PC-3 (cell line): ENCODE results near the gene SMU1. TPM values are rescaled to one million over a fixed set of nuclear protein-coding genes. Genes with fewer than 3 reads are reported as not detected.
"Not testable (repeated sequence)": the region's sequence is repeated elsewhere in the genome, so short reads cannot be mapped to it uniquely, and the experiment has no call there.

Source experiments
- ATAC-seq: fragments of 200-7000 bp; cut with Tn5 transposase; 2 replicates; pipeline ENCODE4 v1.9.1; 2020; ENCODE audit warnings: mild to moderate bottlenecking, moderate library complexity
- BruUV-seq: library from RNA; stranded (reverse); fragments of 400-500 nt; replicated peaks from 2 replicates; lab custom pipeline; 2021; lab: Mats Ljungman, UMichigan
- CTCF ChIA-PET: fragments of 300-600 bp; sonication (Branson Sonifier 250); formaldehyde crosslinking; loops from one replicate; lab custom pipeline; 2022; ENCODE audit warnings: antibody characterized with exemption; lab: Charles Lee
- POLR2A ChIA-PET: fragments of 300-600 bp; sonication (Branson Sonifier 250); formaldehyde crosslinking; loops from one replicate; lab custom pipeline; 2022; ENCODE audit warnings: antibody characterized with exemption; ENCODE audit not compliant: unreplicated experiment; lab: Charles Lee
- DNase-seq: peaks from one replicate; pipeline ENCODE4 v3.0.0-alpha.2; 2015
- H2AFZ ChIP-seq: fragments of 300-600 bp; sonication (generic); 2 replicates; pipeline ENCODE4 v1.6.0; 2016; ENCODE audit warnings: antibody characterized with exemption, low read length
- H3F3A ChIP-seq: fragments of 300-600 bp; sonication (generic); one replicate; pipeline ENCODE4 v1.6.0; 2017; ENCODE audit warnings: antibody characterized with exemption, low read length, control low read depth, mild to moderate bottlenecking; ENCODE audit not compliant: unreplicated experiment
- H3K27ac ChIP-seq: fragments of 300-600 bp; sonication (generic); 2 replicates; pipeline ENCODE4 v1.5.1; 2016; ENCODE audit warnings: mild to moderate bottlenecking, low read length
- H3K27me3 ChIP-seq: fragments of 300-600 bp; sonication (generic); 2 replicates; pipeline ENCODE4 v1.6.1; 2016; ENCODE audit warnings: low read length, mixed read lengths
- H3K36me3 ChIP-seq: fragments of 300-600 bp; sonication (generic); 2 replicates; pipeline ENCODE4 v1.6.1; 2016; ENCODE audit warnings: low read depth, mixed run types, low read length, mixed read lengths
- H3K4me1 ChIP-seq: fragments of 300-600 bp; sonication (generic); 2 replicates; pipeline ENCODE4 v1.5.1; 2016; ENCODE audit warnings: low read length; ENCODE audit not compliant: insufficient read depth
- H3K4me2 ChIP-seq: fragments of 300-600 bp; sonication (generic); 2 replicates; pipeline ENCODE4 v1.6.0; 2016; ENCODE audit warnings: low read length
- H3K4me3 ChIP-seq: fragments of 300-600 bp; sonication (generic); 2 replicates; pipeline ENCODE4 v1.5.1; 2016; ENCODE audit warnings: mild to moderate bottlenecking, low read length, mixed read lengths
- H3K79me2 ChIP-seq: fragments of 300-600 bp; sonication (generic); 2 replicates; pipeline ENCODE4 v1.6.1; 2017; ENCODE audit warnings: low read length, mixed read lengths
- H3K9ac ChIP-seq: fragments of 300-600 bp; sonication (generic); 2 replicates; pipeline ENCODE4 v1.6.0; 2016; ENCODE audit warnings: mild to moderate bottlenecking, low read length
- H3K9me2 ChIP-seq: fragments of 300-600 bp; sonication (generic); replicated peaks from 2 replicates; pipeline ENCODE4 v1.6.1; 2016; ENCODE audit warnings: mixed run types, low read length, mixed read lengths
- H3K9me3 ChIP-seq: fragments of 300-600 bp; sonication (generic); 2 replicates; pipeline ENCODE4 v1.6.1; 2016; ENCODE audit warnings: low read length, mixed read lengths
- H4K20me1 ChIP-seq: fragments of 300-600 bp; sonication (generic); 2 replicates; pipeline ENCODE4 v1.6.1; 2016; ENCODE audit warnings: low read length, mixed read lengths
- EZH2 ChIP-seq: fragments of 300-600 bp; sonication (generic); IDR thresholded peaks from one replicate; pipeline ENCODE4 v1.6.1; 2017; ENCODE audit warnings: antibody characterized with exemption, mild to moderate bottlenecking, low read length; ENCODE audit not compliant: unreplicated experiment
- EZH2phosphoT487 ChIP-seq: fragments of 300-600 bp; sonication (generic); IDR thresholded peaks from 2 replicates; pipeline ENCODE4 v1.6.1; 2018; ENCODE audit warnings: mild to moderate bottlenecking, antibody characterized with exemption, low read length, borderline replicate concordance
- intact Hi-C: fragments of 100-400 bp; cut with micrococcal nuclease; formaldehyde crosslinking; loops from 2 replicates; pipeline ENCODE4 v1.9.0; 2023
- total RNA-seq: library from RNA; depleted of rRNA; stranded (reverse); fragments of >200 nt; gene quantifications from 2 replicates; pipeline ENCODE4 v1.2.3, GENCODE V29; 2014
- TF ChIP-seq, protein P1 (sequence below): fragments of 300-600 bp; sonication (generic); conservative IDR thresholded peaks from 2 replicates; pipeline ENCODE4 v1.5.1; 2017; ENCODE audit warnings: antibody characterized with exemption, low read depth, mild to moderate bottlenecking, low read length

The SMU1 gene
- total RNA-seq, 1 experiment from 2014 or later: 17.6 TPM

GRCh38 chr9:33007755-33008154 is 68.7 kb downstream of the SMU1 start:
- Histone ChIP-seq H2AFZ (no peak overlapping the region), H3K4me3 (no peak overlapping the region), H3K36me3 (no peaks in the 10 kb centered on the region), H3K27me3 (no peaks in the 10 kb centered on the region), H3K79me2 (no peaks in the 10 kb centered on the region), H3K4me1 (no peaks in the 10 kb centered on the region), H4K20me1 (no peaks in the 10 kb centered on the region), H3K9me3 (no peaks in the 10 kb centered on the region), H3K9me2 (no peaks in the 10 kb centered on the region), H3F3A (no peaks in the 10 kb centered on the region), H3K9ac (no peak overlapping the region), H3K4me2 (no peak overlapping the region), H3K27ac (no peak overlapping the region)
- no TSS peak for BruUV-seq
- ChIA-PET POLR2A (no interaction called here), CTCF (no interaction called here)
- intact Hi-C loops: no loop called here
- no peak for ATAC-seq
- no peak for DNase-seq
- TF ChIP-seq EZH2phosphoT487 (no peak), EZH2 (no peak)
- TF ChIP-seq, protein P1, sequence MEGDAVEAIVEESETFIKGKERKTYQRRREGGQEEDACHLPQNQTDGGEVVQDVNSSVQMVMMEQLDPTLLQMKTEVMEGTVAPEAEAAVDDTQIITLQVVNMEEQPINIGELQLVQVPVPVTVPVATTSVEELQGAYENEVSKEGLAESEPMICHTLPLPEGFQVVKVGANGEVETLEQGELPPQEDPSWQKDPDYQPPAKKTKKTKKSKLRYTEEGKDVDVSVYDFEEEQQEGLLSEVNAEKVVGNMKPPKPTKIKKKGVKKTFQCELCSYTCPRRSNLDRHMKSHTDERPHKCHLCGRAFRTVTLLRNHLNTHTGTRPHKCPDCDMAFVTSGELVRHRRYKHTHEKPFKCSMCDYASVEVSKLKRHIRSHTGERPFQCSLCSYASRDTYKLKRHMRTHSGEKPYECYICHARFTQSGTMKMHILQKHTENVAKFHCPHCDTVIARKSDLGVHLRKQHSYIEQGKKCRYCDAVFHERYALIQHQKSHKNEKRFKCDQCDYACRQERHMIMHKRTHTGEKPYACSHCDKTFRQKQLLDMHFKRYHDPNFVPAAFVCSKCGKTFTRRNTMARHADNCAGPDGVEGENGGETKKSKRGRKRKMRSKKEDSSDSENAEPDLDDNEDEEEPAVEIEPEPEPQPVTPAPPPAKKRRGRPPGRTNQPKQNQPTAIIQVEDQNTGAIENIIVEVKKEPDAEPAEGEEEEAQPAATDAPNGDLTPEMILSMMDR: no peak

GRCh38 chr9:33005335-33005734 is 71.1 kb downstream of the SMU1 start:
- BruUV-seq, H3K4me1 ChIP-seq, H3K27me3 ChIP-seq, H3K27ac ChIP-seq, H3K4me2 ChIP-seq, H3K79me2 ChIP-seq, DNase-seq, H3K4me3 ChIP-seq, H3K9ac ChIP-seq, POLR2A ChIA-PET, H3K9me3 ChIP-seq, ATAC-seq, CTCF ChIA-PET, H3K9me2 ChIP-seq, H3F3A ChIP-seq, H3K36me3 ChIP-seq, H4K20me1 ChIP-seq, H2AFZ ChIP-seq, intact Hi-C loops: not testable (repeated sequence)

DNA sequence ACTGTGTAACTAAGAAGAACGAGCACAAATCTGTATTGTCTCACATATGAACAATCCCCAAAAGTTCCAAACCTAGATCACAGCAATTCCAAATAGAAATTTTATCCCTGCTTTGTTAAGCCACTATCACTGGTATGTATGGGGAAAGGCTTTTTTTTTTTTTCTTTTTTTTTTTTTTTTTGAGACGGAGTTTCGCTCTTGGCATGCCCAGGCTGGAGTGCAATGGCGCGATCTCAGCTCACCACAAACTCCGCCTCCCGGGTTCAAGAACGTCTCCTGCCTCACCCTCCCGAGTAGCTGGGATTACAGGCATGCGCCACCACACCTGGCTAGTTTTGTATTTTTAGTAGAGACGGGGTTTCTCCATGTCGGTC is 75.8 kb downstream of the SMU1 start:
- H3K79me2 ChIP-seq: peaks cover 44% of the 10 kb centered on the region
- H3F3A ChIP-seq, H3K9me3 ChIP-seq, H3K9me2 ChIP-seq, ATAC-seq, CTCF ChIA-PET, POLR2A ChIA-PET, H3K4me1 ChIP-seq, H3K27me3 ChIP-seq, intact Hi-C loops, BruUV-seq, H4K20me1 ChIP-seq, H3K36me3 ChIP-seq, DNase-seq: not testable (repeated sequence)
- peak overlapping the region; percentile 97 for H3K4me3 ChIP-seq
- H2AFZ ChIP-seq: peak overlapping the region; percentile 92; the same call in 1 of the 2 replicates
- peak overlapping the region; percentile 68 for H3K27ac ChIP-seq
- H3K4me2 ChIP-seq: peak overlapping the region; percentile 86
- H3K9ac ChIP-seq: peak overlapping the region; percentile 88

DNA sequence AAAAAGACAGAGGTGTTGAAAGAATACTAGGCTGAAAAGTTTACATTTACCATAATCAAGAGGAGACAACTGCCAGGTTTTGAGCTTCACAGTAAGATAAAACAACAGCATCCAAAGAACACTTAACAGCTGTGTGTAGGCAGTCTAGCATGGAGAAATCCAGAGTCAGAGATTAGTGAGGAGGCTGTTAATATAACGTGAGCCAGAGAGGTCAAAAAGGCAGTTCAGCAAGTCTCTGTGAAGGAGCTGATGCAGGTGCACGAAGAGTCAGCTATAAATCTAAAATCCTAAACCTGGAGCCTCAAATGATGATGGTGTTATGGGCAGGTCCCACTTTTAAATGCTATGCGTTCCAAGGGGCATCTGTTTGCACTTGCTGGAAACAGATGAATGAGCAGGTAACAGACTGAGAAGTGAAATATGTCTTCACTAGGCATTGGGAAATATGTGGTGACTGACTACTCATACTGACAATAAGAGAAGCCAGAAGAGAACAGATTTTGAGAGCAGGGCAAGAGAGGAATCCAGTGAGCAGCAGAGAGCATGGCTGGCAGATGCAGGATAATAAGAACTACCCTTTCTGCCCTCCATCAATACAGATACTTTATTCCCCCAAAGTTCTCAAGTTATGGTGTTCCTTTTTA is 83.8 kb downstream of the SMU1 start:
- no peak for DNase-seq
- no peak for ATAC-seq
- TF ChIP-seq EZH2 (no peak), EZH2phosphoT487 (no peak)
- TF ChIP-seq, protein P1: no peak
- no peaks in the 10 kb centered on the region for H4K20me1 ChIP-seq
- no peak overlapping the region for H3K27ac ChIP-seq
- CTCF ChIA-PET: no interaction called here
- no peaks in the 10 kb centered on the region for H3K4me1 ChIP-seq
- BruUV-seq: no TSS peak
- no peaks in the 10 kb centered on the region for H3K9me2 ChIP-seq
- no peaks in the 10 kb centered on the region for H3F3A ChIP-seq
- H3K9ac ChIP-seq: no peak overlapping the region
- H3K36me3 ChIP-seq: peaks cover 6% of the 10 kb centered on the region
- intact Hi-C loops: no loop called here
- POLR2A ChIA-PET: no interaction called here
- peaks cover 17% of the 10 kb centered on the region for H3K79me2 ChIP-seq
- no peak overlapping the region for H2AFZ ChIP-seq
- no peaks in the 10 kb centered on the region for H3K27me3 ChIP-seq
- H3K9me3 ChIP-seq: no peaks in the 10 kb centered on the region
- no peak overlapping the region for H3K4me2 ChIP-seq
- no peak overlapping the region for H3K4me3 ChIP-seq
